Fibroblast of lung (primary cell): ENCODE measurements around the gene RASSF8.

Experiments used
- CTCF ChIP-seq, 2 donors: IDR thresholded peaks in 1 of 2; conservative IDR thresholded peaks in 1 of 2; 1 replicate in 1 of 2; 2 replicates in 1 of 2; pipeline ENCODE4 v1.5.1; 2011 to 2012; ENCODE audit warnings: low read length in 2 of 2, control low read depth in 1 of 2, inconsistent platforms in 1 of 2, low read depth in 1 of 2, mild to moderate bottlenecking in 1 of 2
- EZH2 ChIP-seq: IDR thresholded peaks from 2 replicates; pipeline ENCODE4 v1.5.1; 2012; ENCODE audit warnings: low read length, control low read depth, mild to moderate bottlenecking; ENCODE audit errors: missing control alignments

GRCh38 chr12:25970082-25970481 lies 11.6 kb downstream of the RASSF8 start:
- TF ChIP-seq CTCF (conservative IDR thresholded peaks at IDR 0.05 in 1 of 2, IDR thresholded peaks at IDR 0.05 in 1 of 2; ENCODE audit: low read depth in 1 of 2, low read length in 2 of 2) (no peak), EZH2 (no peak)
